ENCODE results near the gene GAS2L3. TPM values are rescaled to one million over a fixed set of nuclear protein-coding genes. Genes with fewer than 3 reads are reported as not detected.

Gene GAS2L3
- total and polyA plus RNA-seq, 2 of the 13 experiments (the other 11 are each of a cell fraction or from before 2014, with no cell fraction given): 7.0 to 20.8 TPM

GRCh38 chr12:100534625-100535227, 38.8 kb upstream of the GAS2L3 start:
- Histone ChIP-seq H2AFZ (ENCODE audit: low read length) (no peak overlapping the region), H3K4me1 (ENCODE audit: insufficient read depth, low read length) (no peaks in the 10 kb centered on the region), H3K9ac (ENCODE audit: insufficient read depth, low read depth, low read length) (no peak overlapping the region), H4K20me1 (ENCODE audit: insufficient read depth, low read length) (no peaks in the 10 kb centered on the region), H3K27me3 (ENCODE audit: control insufficient read depth in 1 of 2, insufficient read depth in 2 of 2, low read length in 2 of 2) (no peaks in the 10 kb centered on the region), H3K4me2 (ENCODE audit: low read depth, low read length) (no peak overlapping the region), H3K36me3 (replicated peaks in 1 of 2; ENCODE audit: control insufficient read depth in 1 of 2, insufficient read depth in 2 of 2, low read length in 2 of 2) (peaks cover 3 to 52% of the 10 kb centered on the region in 2 experiments), H3K27ac (ENCODE audit: extremely low read length, insufficient read depth, low read length) (no peak overlapping the region), H3K79me2 (ENCODE audit: insufficient read depth, low read length) (no peaks in the 10 kb centered on the region), H3K4me3 (replicated peaks in 1 of 3; ENCODE audit: insufficient read depth in 1 of 3, low read depth in 2 of 3, low read length in 3 of 3) (no peak overlapping the region), H3K9me3 (ENCODE audit: low read length) (no peaks in the 10 kb centered on the region)
- WGBS (ENCODE audit: low lambda C conversion rate): 93% methylated on average over 6 of the region's 6 CpGs
- no peak for FAIRE-seq
- no peak for ATAC-seq
- no TSS peak for BruUV-seq (replicated peaks)
- in situ Hi-C loops (cut with HindIII; ENCODE audit: extremely low pct_ligation_motif_present, low pct_unique_long_range_greater_than_20kb) (no loop called here), intact Hi-C loops (cut with micrococcal nuclease; ENCODE audit: unreplicated experiment) (no loop called here)
- TF ChIP-seq ZBTB43 (CRISPR knock-in tag; conservative IDR thresholded peaks at IDR 0.05) (no peak), RBM22 (optimal IDR thresholded peaks at IDR 0.05; ENCODE audit: low read length) (peak; percentile 42), REPIN1 (CRISPR knock-in tag; IDR thresholded peaks at IDR 0.05; ENCODE audit: borderline replicate concordance, low read depth) (no peak), ZNF891 (CRISPR knock-in tag; IDR thresholded peaks at IDR 0.05) (no peak)
- ChIA-PET CTCF (ENCODE audit: low intra/inter-chr PET ratio, low total read pairs) (no interaction called here), POLR2A (no interaction called here)
- DNase-seq (ENCODE audit: low spot score): no peak

GRCh38 chr12:100539202-100539601, 34.3 kb upstream of the GAS2L3 start:
- in situ Hi-C loops (cut with HindIII; ENCODE audit: extremely low pct_ligation_motif_present, low pct_unique_long_range_greater_than_20kb): no loop called here
- H3K4me3 ChIP-seq (replicated peaks in 1 of 3; ENCODE audit: insufficient read depth in 1 of 3, low read depth in 2 of 3, low read length in 3 of 3): no peak overlapping the region
- H3K9ac ChIP-seq (ENCODE audit: insufficient read depth, low read depth, low read length): no peak overlapping the region
- no peak for FAIRE-seq
- POLR2A ChIA-PET: no interaction called here
- H3K27me3 ChIP-seq (ENCODE audit: control insufficient read depth in 1 of 2, insufficient read depth in 2 of 2, low read length in 2 of 2): no peaks in the 10 kb centered on the region
- H2AFZ ChIP-seq (ENCODE audit: low read length): no peak overlapping the region
- TF ChIP-seq HCFC1 (IDR thresholded peaks at IDR 0.05; ENCODE audit: low read depth, low read length) (no peak), REST (IDR thresholded peaks at IDR 0.05; ENCODE audit: borderline replicate concordance in 1 of 2, low read depth in 1 of 2, low read length in 2 of 2) (peak; percentile 57 to 94), MIER2 (CRISPR knock-in tag; IDR thresholded peaks at IDR 0.05) (peak; percentile 94)
- H3K79me2 ChIP-seq (ENCODE audit: insufficient read depth, low read length): no peaks in the 10 kb centered on the region
- intact Hi-C loops (cut with micrococcal nuclease; ENCODE audit: unreplicated experiment): no loop called here
- no peaks in the 10 kb centered on the region for H3K9me3 ChIP-seq (ENCODE audit: low read length)
- no peak for ATAC-seq
- H3K4me2 ChIP-seq (ENCODE audit: low read depth, low read length): no peak overlapping the region
- no peaks in the 10 kb centered on the region for H4K20me1 ChIP-seq (ENCODE audit: insufficient read depth, low read length)
- DNase-seq (ENCODE audit: low spot score): no peak
- no TSS peak for BruUV-seq (replicated peaks)
- 98% methylated on average over 2 of the region's 2 CpGs for WGBS (ENCODE audit: low lambda C conversion rate)
- peaks cover 4 to 63% of the 10 kb centered on the region in 2 experiments; a peak in 4 of 5 replicates for H3K36me3 ChIP-seq (replicated peaks in 1 of 2; ENCODE audit: control insufficient read depth in 1 of 2, insufficient read depth in 2 of 2, low read length in 2 of 2)
- H3K27ac ChIP-seq (ENCODE audit: extremely low read length, insufficient read depth, low read length): no peak overlapping the region
- H3K4me1 ChIP-seq (ENCODE audit: insufficient read depth, low read length): no peaks in the 10 kb centered on the region
- CTCF ChIA-PET (ENCODE audit: low intra/inter-chr PET ratio, low total read pairs): no interaction called here
